Activated CD4-positive, alpha-beta T cell treated with anti-CD3 and anti-CD28 coated beads, Interleukin-2, Interleukin-6, amounts not matched to agents 100 ng/mL and 50 ng/mL, durations not matched to agents 16 hours and 8 hours (primary cell): ENCODE results near the gene MYL11.
A peak's percentile ranks its signal among the peaks of the same experiment; 100 is the strongest.
"Not testable (repeated sequence)": the region's sequence is repeated elsewhere in the genome, so short reads cannot be mapped to it uniquely, and the experiment has no call there.

ENCODE experiments used
- DNase-seq: peaks from one replicate; pipeline ENCODE4 v3.0.0-alpha.2; 2020

MYL11 gene, protein sequence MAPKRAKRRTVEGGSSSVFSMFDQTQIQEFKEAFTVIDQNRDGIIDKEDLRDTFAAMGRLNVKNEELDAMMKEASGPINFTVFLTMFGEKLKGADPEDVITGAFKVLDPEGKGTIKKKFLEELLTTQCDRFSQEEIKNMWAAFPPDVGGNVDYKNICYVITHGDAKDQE

DNA sequence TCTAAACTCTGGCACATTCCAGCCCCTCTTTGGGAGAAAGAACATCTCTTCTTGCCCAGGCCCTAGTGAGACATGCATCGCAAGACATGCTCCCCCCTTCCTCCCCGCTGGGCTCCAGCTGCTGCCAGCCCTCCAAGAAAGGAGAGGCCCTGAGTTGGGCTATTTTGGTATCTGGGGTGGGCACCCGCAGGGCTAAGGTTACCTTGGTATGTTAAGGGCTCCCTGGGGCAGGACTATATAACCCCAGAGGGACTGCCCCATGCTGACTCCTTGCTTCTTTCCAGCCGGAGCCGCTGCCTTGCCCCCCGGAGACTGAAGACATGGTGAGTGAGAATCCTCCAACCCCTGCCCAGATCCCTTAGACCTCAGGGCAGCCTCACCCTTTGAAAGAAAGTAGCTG is at the start of gene MYL11:
TSS of gene MYL11 (plus strand) at position 265 of the 400 bp plus-strand sequence. CDS start at position 321, 56 bp downstream.
- no peak for DNase-seq

DNA sequence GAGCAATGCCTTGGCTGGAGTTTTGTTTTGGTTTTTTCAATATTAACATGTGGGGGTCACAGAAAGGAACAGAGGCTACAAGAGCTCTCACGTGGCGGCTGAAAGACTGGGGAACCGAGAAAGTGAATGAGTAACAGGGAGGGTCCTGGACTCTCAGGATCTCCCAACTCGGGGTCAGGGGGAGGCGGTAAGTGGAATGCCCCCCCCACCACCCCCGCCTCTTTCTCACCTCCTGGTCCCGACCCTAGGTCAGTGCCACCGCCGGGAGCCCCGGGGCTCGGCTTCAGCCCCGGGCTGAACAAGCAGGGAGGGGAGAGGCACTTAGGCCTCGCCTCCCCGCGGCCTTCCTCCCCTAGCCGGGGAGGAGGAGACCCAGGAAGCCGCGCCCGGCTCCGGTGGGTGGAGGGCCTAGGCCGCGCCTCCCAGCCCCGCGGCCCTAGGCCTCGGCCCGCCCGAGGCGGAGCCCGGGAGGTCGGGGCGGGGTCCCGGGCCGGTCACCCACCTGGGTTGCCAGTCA is 40.1 kb upstream of the MYL11 start:
- DNase-seq: peak; percentile 92

DNA sequence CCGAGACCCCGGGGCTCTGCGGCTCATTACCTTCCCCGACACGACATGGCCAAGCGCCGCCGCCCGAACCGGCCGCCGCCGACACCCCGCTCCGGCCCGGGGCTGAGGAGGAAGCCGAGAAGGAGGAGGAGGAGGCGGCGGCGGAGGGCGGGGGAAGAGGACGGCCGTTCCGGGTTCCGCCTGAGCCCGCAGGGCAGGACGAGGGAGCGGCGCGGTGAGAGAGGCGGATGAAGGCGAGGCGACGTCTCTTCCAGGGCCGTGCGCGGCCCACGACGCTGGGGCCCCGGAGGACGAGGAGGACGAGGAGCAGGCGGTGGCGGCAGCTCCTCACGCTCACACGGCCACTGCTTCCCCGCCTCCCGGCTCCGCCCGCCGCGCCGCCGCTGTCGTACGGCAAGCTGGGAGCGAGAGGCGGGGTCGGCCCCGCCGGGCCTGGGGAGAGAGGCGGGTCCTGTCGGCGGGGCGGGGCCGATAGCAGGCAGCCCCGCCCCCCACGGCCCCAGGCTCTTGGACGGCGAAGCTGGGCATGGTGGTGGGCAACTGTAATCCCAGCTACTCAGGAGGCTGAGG is 39.5 kb upstream of the MYL11 start:
- peak; percentile 91 for DNase-seq

DNA sequence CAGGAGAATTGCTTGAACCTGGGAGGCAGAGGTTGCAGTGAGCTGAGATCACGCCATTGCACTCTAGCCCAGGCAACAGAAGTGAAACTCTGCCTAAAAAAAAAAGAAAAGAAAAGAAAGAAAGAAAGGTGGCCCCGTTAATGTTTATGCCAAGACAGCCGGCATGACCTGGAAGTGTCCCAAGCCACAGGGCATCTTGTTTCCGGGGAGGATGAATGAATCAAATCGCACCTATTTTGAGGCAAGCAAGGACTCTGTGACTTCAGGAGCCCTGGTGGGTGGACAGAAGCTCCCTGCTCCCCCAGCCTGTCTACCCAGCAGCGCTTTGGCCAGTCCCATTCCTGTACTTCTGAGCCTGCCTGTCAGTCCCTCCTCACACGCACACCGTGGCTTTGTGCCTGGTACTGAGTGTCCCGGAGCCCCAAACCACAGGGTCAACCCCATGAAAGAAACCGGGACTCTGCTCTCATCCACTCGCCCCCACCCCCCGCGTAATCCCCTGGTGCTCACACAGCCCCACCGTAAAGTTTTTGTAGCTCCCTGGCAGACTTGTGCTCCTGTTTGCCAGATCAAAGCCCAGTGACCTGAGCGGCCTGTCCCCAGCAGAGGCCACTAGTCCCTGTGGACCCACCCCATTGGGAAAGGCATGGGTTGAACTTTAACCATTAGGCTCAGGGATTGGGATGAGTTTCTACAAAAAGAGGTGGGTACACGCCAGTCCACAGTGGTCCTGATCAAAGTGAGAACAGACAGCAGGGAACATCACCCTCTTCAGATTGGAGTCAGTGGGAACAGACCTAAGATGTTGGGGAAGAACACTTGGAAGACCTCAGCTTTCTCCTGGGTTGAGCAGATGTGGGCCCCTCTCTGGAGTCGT is 38.8 kb upstream of the MYL11 start:
- peak; percentile 30 for DNase-seq

DNA sequence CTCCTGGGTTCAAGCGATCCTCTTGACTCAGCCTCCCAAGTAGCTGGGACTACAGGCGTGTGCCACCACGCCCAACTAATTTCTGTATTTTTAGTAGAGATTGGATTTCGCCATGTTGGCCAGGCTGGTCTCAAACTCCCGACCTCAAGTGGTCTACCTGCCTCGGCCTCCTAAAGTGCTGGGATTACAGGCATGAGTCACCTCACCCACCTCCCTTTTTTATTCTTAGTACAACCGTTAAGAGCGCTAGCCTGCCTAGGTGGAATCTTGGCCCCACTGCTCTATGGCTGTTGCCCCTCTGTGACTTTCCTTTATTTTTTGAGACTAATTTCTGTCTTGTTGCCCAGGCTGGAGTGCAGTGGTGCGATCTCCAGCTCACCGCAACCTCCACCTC is 36.6 kb upstream of the MYL11 start:
- DNase-seq: not testable (repeated sequence)

DNA sequence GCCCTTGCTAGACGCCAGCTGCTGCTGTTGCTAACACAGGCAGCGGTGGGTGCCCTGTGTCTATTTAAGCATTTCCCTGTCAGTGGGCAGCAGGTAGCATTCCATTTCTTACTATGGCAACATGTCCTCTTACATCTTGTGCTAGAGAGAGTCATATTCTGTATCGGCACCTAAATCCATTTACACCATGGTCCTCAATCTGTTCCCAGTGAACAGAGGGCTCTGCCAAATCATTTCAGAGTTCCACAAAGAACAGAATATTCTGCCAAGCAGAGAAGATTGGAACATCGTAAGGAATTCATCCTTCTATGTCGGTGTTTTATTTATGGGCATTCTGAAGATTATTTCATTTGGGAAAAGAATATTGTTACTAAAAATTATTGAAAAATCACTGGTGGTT is 35.9 kb upstream of the MYL11 start:
- DNase-seq: not testable (repeated sequence)

DNA sequence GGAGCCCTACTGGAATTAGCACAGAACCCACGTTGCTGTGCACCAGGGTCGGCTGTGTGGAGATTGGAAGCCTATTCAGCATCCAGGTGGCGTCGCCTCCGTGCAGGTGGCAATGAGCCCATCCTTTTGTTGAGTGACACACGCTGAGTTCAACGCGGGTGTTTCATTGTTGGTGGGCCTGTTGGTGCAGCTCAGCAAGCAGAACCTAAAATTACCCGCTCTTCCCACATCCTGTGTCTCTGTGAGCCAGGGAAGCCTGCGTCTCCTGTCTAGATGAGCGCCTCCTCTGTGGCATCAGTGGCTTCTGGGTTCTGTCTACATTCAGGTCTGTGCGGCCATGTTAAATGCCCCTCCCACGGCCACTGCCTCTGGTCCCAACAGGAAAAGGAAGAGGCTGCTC is 34.0 kb upstream of the MYL11 start:
- DNase-seq: no peak

DNA sequence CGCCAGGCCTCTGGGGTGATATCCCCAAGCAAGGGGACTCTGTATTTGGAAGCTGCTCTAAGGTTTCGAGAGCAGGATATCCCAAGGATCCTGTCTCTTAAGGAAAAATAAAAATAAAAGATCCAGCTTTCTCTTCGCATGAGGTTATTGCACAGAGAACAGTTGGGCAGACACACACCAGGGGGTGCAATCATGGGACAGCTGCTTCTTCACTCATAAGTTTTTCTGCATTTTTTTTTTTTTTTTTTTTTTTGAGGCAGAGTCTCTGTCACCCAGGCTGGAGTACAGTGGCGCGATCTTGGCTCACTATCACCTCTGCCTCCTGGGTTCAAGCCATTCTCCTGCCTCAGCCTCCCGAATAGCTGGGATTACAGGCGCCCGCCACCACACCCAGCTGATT is 32.6 kb upstream of the MYL11 start:
- DNase-seq: not testable (repeated sequence)

DNA sequence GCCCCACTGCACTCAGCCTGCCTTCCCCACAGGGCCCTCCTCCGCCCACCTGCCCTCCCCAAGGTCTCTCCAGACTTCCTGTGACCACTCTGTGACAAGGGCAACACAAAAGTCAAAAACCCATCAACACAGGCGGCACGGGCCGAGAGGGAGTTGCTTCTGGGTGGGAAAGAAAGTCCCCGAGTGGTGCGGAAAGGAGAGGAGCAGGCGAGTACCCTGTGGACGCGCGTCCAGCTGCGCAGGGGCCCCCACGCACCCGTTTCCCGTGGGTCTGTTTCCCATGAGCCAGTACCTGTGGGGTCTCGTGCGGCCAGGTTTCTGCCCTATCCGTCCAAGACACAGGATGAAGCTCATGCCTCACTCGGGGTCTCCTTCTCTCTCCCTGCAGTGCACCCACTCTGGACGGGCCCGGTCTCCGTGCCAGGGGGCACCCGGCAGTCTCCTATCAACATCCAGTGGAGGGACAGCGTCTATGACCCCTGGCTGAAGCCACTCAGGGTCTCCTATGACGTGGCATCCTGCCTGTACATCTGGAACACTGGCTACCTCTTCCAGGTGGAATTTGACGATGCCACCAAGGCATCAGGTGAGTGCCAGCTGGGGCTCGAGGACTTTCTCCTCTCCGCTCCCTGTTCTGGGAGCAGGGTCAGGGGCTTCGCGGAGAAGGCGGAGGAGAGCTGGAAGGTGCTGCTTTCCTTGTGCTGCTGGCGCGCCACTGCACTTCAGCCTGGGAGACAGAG is 31.7 kb upstream of the MYL11 start:
- no peak for DNase-seq

DNA sequence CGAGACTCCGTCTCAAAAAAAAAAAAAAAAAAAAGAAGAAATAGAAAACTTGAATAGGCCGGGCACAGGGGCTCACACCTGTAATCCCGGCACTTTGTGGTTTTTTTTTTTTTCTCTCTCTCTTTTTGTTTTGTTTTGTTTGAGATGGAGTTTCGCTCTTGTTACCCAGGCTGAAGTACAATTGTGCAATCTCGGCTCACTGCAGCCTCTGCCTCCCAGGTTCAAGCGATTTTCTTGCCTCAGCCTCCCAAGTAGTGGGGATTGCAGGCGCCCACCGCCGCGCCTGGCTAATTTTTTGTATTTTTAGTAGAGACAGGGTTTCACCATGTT is 31.1 kb upstream of the MYL11 start:
- DNase-seq: not testable (repeated sequence)

DNA sequence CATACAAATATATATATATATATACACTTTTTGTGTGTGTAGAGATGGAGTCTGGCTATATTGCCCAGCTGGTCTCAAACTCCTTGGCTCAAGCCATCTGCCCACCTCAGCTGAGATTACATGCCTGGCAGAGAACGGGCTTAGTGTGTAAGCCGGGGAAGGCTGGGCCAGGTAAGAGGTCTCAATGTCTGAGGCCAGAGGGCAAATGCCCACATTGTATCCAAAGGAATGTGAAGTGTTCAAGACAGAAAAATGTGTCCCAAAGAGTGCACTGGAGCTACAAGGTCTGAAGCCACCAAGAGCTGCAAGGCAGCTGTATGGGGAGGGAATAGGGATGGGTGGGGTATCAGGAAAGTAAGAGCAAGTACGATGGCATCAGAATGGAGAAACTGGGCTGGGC is 28.3 kb upstream of the MYL11 start:
- no peak for DNase-seq

DNA sequence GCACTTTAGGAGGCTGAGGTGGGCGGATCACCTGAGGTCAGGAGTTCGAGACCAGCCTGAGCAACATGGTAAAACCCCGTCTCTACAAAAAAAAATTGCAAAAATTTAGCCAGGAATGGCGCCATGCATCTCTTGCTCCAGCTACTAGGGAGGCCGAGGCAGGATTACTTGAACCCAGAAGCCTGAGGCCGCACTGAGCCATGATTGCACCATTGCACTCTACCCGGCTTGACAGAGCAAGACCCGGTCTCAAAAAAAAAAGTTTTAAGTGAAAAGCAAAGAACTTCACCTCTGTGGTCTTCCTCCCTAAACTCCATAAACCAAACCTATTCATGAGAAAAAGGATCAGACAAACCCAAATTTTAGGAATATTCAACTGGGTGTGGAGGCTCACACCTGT is 26.5 kb upstream of the MYL11 start:
- no peak for DNase-seq

DNA sequence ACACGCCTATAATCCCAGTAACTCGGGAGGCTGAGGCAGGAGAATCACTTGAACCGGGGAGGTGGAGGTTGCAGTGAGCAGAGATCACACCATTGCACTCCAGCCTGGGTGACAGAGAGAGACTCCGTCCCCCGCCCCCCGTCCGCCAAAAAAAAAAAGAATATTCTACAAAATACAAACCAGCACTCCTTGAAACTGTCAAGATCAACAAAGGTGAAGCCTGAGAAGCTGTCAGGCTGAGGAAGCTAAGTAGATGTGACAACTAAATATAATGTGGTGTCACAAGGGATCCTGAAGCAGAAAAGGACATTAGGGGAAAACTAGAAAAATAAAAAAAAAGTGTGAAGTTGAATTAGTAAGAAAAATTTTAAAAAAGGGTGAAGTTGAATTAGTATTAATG is 25.7 kb upstream of the MYL11 start:
- DNase-seq: no peak

DNA sequence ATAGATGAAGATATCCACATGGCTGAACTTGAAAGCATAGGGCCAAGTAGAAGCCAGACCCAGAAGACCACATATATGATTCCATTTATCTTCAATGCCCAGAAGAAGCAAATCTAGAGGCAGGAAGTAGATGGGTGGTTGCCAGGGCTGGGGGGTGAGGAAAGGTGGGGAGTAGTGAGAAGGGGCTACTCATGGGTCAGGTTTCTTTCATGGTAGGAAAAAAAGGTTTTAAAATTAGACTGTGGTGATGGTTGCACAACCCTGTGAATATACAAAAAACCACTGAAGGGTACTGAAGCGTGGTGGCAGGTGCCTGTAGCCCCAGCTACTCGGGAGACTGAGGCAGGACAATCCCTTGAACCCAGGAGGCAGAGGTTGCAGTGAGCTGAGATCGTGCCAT is 24.9 kb upstream of the MYL11 start:
- DNase-seq: no peak

DNA sequence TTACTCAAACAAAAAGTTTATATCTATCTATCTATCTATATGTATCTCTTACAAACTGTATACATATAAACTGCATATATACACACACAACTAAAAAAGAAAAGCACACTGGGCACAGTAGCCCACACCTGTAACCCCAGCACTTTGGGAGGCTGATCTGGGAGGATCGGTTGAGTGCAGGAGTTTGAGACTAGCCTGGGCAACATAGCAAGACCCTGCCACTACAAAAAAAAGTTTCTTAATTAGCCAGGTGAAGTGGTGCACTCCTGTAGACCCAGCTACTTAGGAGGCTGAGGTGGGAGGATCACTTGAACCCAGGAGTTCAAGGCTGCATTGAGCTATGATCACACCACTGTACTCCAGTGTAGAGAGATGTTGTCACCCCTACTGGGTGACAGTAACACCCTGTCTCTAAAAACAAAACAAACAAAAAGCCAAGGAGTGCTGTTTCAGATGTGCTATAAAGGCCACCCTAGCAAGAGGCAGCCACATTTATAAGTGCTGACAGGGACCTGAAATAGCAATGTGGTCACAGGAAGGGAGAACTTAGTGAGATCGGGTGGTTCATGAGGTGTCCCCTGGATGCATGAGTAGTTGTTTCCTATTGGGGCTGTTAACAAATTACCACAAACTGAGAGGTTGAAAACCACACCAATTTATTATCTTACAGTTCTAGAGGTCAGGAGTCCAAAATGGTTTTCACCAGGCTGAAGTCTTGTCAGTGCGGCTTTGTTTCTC is 24.3 kb upstream of the MYL11 start:
- peak; percentile 72 for DNase-seq

DNA sequence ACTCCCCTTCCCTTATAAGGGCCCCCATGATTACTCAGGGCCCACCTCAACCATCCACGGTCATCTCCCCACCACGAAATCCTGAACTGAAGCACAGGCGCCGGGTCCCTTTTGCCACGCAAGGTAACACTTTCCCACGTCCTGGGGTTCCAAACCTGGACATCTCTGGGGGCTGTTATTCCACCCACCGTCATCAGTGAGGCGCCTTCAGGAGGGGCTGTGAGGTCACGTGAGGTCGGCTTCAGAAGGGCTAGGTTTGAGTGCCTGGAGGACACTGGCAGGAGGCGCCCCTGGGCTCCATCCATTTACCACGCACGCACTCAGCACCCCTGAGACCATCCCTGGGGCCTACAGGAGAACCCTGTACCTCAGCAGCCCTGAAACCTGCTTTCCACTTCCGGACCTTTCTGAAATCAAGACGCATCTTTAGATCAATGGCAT is 23.6 kb upstream of the MYL11 start:
- DNase-seq: no peak

DNA sequence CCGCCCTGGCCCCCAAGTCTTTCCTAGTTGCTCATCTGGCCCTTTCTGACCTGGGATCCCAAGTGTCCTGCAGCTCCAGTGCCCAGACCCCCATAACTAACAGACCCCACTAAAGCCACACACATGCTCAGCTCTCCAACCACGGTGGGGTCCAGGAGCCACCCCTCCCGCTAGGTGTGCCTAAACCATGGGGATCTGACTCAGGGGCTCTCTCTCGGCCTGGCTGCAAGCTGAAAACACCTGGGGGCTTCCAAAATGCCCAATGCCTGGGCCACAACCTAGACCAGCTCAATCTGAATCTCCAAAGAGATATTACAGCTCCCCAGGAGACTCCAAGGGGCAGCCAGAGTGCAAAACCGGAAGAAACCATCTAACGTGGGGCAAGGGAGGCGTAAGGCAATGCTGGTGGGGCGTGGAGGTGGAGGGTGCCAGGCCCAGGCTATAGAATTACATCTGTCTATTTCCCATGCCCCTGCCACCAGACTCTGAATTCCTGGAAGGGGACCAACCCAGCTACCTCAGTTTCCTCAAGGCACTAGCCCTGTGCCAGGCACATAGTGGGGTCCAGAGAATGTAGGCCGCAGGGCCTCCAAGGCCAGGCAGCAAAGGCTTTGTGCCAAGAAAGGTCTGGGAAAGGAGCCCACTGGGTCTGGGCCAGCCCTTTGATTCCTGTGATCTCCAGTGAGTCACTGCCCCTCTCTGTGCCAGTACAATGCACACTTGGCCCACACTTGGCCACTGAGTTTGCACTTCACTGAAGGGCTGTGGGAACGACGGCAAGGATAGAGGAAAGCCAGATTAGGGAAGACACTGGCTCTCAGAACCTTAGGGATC is 22.8 kb upstream of the MYL11 start:
- DNase-seq: no peak

DNA sequence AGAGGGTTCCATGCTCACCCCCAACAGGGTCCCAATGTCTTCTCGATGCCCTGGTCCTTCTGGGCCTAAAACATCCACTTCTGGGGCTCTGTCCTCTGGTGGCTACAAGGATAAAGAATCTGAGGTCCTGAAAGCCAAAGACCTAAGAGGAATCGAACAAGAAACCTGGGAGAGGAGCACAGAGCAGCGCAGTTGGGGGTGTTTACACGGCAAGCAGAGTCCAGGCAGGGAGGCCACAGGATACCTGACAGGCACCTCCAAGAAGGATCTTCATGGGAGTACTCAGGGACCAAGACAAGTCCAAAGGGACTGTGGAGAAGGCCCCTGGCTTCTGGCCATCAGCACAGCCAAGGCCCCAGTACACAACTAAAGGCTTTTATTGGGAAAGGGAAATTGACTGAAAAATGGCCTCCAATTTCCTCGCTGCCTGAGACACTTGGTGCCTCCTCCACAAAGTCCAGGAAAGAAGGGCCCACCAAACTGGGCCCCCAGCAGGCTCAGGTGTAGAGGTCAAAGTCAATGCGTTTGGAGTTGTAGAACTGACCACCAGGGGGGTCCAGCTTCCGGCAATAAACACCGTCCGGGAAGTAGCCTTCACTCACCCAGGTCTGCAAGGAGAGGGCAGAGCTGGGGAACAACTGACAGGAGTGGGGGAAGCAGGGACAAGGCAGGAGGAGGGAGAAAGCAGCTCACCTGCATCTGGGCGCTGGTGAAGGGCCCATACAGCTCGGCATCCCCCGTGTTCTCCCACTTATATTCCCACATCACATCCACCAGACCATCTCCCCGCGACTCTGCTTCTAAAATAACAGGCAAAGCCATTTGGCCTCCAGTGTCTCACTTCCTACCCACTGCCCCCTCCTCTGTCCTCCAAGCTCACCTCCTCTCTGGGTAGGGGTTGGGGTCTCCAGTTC is 21.9 kb upstream of the MYL11 start:
- DNase-seq: no peak

DNA sequence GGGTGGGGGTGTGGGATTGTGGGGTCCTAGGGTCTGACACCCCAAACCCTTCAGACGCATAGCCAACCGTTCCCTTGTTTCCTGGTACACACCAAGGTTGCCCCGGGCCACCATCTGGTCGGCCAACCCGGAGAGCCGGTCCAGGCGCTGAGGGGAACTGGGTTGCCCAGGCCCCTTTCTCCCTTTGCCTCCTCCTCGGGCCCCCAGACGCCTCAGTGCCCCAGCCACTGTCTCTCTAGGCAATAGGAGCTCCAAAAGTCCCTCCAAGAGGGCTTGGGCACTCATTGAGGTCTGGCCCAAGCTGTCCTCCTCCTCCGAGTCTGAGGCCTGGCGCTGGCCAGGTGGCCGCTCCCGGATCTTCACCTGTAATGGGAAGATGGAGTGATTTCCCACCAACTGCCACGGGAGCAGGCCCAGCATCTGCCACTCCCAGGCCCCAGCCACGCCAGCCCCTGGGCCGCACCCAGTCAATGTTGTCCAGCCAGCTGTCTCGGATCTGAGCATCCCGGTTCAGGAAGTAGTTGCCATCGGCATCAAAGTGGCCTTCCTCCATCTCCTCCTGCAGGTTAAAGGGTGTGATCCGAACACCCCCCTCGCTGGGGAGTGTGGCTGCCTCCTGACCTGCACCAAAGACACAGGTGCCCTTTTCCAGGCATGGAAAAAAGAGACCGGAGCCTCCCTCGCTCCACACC is 21.0 kb upstream of the MYL11 start:
- no peak for DNase-seq
